Muscle layer of colon (tissue), 2 donors: ENCODE measurements around the gene SDF4.

Source experiments
- H3K27ac ChIP-seq: one replicate; pipeline ENCODE4 v1.7.0; 2013; ENCODE audit warnings: low read depth, mild to moderate bottlenecking, low read length, moderate library complexity
- H3K27me3 ChIP-seq, 2 donors: one replicate each; pipeline ENCODE4 v1.7.0; 2013; ENCODE audit warnings: low read length in 2 of 2, mild to moderate bottlenecking in 2 of 2; ENCODE audit not compliant: insufficient read depth in 2 of 2, control insufficient read depth in 1 of 2
- H3K36me3 ChIP-seq: one replicate; pipeline ENCODE4 v1.7.0; 2013; ENCODE audit warnings: mild to moderate bottlenecking, low read length; ENCODE audit not compliant: insufficient read depth
- H3K4me1 ChIP-seq: one replicate; pipeline ENCODE4 v1.7.0; 2013; ENCODE audit warnings: mild to moderate bottlenecking, low read length; ENCODE audit not compliant: insufficient read depth
- H3K4me3 ChIP-seq, 2 donors: one replicate each; pipeline ENCODE4 v1.7.0; 2013; ENCODE audit warnings: low read length in 2 of 2, low read depth in 1 of 2, mild to moderate bottlenecking in 1 of 2, moderate library complexity in 1 of 2
- H3K9ac ChIP-seq: one replicate; pipeline ENCODE4 v1.7.0; 2013; ENCODE audit warnings: low read length
- H3K9me3 ChIP-seq: one replicate; pipeline ENCODE4 v1.7.0; 2013; ENCODE audit warnings: mild to moderate bottlenecking, low read length
- donor health status: abdominal sarcoma.
- donor health status: Adenocarcinoma of cecum.

Gene SDF4

DNA sequence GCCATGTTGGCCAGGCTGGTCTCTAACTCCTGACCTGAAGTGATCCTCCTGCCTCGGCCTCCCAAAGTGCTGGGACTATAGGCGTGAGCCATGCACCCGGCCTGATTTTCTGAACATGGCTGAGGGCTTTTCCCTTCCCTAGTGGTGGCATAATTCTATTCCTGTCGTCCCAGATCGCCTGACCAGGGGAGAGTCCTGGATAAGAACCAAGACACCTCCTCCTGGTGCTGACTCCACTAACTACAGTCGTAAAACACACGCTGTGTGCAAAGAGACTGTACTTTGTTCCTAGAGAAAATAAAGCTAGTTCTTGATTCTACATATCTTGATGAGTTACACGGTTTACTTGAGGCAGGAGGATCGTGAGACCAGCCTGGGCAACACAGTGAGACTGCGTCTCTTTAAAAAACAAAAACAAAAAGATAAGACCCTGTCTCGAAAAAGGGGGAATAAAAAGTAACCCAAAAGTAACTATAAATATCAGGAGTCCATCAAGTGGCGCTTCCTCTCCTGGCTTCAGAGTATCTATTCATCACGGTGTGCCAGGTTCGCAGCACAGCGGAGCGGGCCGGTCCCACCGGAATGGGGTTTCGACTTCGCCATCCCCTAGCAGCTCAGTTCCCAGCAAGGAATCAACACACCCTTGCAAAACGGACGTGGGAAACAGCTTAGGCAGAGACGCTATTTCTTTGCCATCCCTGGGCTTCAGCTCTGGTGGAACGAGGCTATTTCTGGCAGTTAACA, 973 bp downstream of the SDF4 start:
- H3K9ac ChIP-seq, result peak overlapping the region; percentile 76
- H3K27me3 ChIP-seq, result no peaks in the 10 kb centered on the region
- H3K4me3 ChIP-seq, result peak overlapping the region; percentile 66 to 99
- no peaks in the 10 kb centered on the region for H3K9me3 ChIP-seq
- peaks cover 19% of the 10 kb centered on the region for H3K36me3 ChIP-seq
- H3K27ac ChIP-seq, result peak overlapping the region; percentile 75
- peaks cover 25% of the 10 kb centered on the region for H3K4me1 ChIP-seq

DNA sequence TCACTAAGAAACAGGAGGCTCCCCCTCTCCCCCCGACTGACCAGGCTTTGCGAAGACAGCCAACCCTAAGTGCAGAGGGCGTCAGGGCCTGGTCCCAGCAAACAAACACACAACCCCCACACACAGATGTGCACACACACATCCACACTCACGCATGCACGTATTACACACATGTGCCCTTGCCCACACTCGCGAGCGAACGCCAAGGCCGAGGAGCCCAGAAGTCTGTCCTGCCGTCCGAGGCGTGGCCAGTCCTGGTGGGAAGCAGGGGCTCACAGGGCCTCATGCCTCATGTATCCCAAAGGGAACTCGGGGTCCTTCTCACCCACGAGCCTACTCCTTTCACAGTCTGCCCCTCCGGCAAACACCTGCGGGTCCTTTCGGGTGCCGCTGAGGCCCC, 2.0 kb downstream of the SDF4 start:
- H3K9ac ChIP-seq, result no peak overlapping the region

DNA sequence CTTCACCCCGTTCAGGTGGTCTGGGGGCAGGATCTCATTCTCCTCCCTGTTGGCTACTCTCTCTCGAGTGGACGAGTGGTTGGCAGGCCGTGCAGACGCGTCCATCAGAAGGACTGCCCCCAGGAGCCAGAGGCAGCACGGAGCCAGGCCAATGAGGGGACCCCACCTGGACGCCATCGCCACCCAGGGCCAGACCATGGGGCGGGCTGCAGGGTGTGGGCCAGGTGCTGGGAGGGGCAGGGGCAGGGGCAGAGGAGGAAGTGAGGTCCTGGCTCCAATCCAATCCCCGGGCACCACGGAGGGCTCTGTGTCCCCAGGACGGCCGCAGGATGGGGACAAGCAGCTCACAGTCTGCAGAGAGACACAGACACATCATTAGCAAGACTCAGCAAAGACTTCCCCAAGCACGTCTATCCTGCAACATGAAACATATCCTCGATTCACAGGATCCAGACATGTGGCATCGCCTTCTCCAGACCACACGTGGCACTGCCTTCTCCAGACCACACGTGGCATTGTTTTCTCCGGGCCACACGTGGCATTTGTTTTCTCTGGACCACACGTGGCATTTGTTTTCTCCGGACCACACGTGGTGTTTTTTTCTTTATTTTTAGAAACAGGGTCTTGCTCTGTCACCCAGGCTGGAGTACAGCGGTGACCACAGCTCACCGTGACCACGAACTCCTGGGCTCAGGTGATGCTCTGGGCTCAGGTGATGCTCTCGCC, 3.0 kb downstream of the SDF4 start:
- no peak overlapping the region for H3K27ac ChIP-seq
- peaks cover 25% of the 10 kb centered on the region for H3K4me1 ChIP-seq
- no peak overlapping the region for H3K4me3 ChIP-seq
- H3K27me3 ChIP-seq, result no peaks in the 10 kb centered on the region
- H3K9me3 ChIP-seq, result no peaks in the 10 kb centered on the region
- H3K9ac ChIP-seq, result no peak overlapping the region
- peaks cover 25% of the 10 kb centered on the region for H3K36me3 ChIP-seq

More for the DNA sequence above, 2.0 kb downstream of the SDF4 start:
- H3K4me1 ChIP-seq, result peaks cover 25% of the 10 kb centered on the region
- H3K27me3 ChIP-seq, result no peaks in the 10 kb centered on the region
- H3K4me3 ChIP-seq, result peak overlapping the region in 1 of 2 donors; percentile 99
- H3K27ac ChIP-seq, result no peak overlapping the region
- H3K36me3 ChIP-seq, result peaks cover 30% of the 10 kb centered on the region
- H3K9me3 ChIP-seq, result no peaks in the 10 kb centered on the region

- Histone ChIP-seq H3K4me1 (peaks cover 25% of the 10 kb centered on the region), H3K36me3 (peaks cover 26% of the 10 kb centered on the region), H3K27me3 (no peaks in the 10 kb centered on the region), H3K27ac (no peak overlapping the region), H3K9ac (no peak overlapping the region), H3K4me3 (no peak overlapping the region), H3K9me3 (no peaks in the 10 kb centered on the region)
Measured at GRCh38 chr1:1228187-1228586, 3.6 kb downstream of the SDF4 start.

DNA sequence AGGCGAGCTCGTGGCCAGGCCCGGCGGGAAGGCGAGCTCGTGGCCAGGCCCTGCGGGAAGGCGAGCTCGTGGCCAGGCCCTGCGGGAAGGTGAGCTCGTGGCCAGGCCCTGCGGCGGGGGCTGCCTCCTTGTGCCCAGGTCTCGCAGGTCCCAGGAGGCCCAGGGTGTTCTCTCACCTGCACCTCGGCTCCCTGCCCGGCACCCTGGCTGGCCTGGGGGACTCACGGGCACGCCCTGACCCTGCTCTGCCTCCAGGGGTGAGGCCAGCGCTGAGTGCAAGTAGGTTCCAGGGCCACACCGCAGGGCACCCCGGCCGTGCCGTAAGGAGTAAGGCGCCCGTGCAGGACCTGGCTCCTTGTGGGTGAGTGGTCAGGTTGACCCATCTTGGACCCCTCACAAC, 4.4 kb downstream of the SDF4 start:
- H3K4me1 ChIP-seq, result peaks cover 21% of the 10 kb centered on the region

GRCh38 chr1:1226566-1227362, 5.0 kb downstream of the SDF4 start:
- H3K9ac ChIP-seq, result no peak overlapping the region
- peaks cover 21% of the 10 kb centered on the region for H3K4me1 ChIP-seq
- H3K9me3 ChIP-seq, result no peaks in the 10 kb centered on the region
- no peaks in the 10 kb centered on the region for H3K27me3 ChIP-seq
- no peak overlapping the region for H3K4me3 ChIP-seq
- no peak overlapping the region for H3K27ac ChIP-seq
- peaks cover 35% of the 10 kb centered on the region for H3K36me3 ChIP-seq

More for the DNA sequence above, 4.4 kb downstream of the SDF4 start:
- H3K36me3 ChIP-seq, result peaks cover 34% of the 10 kb centered on the region
- no peak overlapping the region for H3K4me3 ChIP-seq
- no peaks in the 10 kb centered on the region for H3K9me3 ChIP-seq
- no peak overlapping the region for H3K9ac ChIP-seq
- H3K27ac ChIP-seq, result no peak overlapping the region
- H3K27me3 ChIP-seq, result no peaks in the 10 kb centered on the region

- Histone ChIP-seq H3K4me1 (peaks cover 17% of the 10 kb centered on the region), H3K27ac (no peak overlapping the region), H3K36me3 (peaks cover 39% of the 10 kb centered on the region), H3K27me3 (no peaks in the 10 kb centered on the region), H3K9ac (no peak overlapping the region), H3K4me3 (no peak overlapping the region), H3K9me3 (no peaks in the 10 kb centered on the region)
Measured at GRCh38 chr1:1225913-1226312, 5.9 kb downstream of the SDF4 start.

DNA sequence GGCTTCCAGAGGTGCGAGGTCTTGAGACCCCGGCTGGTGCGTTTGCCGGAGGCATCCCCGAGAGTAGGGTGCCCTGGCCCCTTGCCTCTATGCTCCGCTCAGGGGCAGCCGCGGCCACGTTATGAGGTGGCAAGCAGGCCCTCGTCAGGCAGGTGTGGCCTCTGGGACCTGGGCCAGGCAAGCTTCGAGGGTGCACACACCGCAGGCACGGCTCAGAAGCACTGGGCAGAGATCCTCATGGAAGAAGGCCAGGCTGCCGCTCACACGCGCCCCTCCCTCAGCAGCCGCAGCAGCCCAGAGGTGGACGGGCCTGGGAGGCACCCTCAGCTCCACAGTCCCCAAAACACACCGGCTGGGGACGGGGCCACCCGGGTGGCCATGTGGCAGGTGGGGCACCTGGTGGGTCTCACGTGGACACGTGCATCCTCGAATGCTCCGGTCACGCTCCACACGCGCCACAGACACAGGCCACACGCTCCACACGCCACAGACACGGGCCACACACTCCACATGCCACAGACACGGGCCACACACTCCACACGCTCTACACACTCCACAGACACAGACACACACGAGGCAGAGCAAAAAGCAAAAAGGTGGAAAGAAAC, 6.5 kb downstream of the SDF4 start:
- Histone ChIP-seq H3K36me3 (peaks cover 39% of the 10 kb centered on the region), H3K9me3 (no peaks in the 10 kb centered on the region), H3K4me3 (no peak overlapping the region), H3K27me3 (no peaks in the 10 kb centered on the region), H3K4me1 (peaks cover 12% of the 10 kb centered on the region), H3K9ac (no peak overlapping the region), H3K27ac (no peak overlapping the region)

DNA sequence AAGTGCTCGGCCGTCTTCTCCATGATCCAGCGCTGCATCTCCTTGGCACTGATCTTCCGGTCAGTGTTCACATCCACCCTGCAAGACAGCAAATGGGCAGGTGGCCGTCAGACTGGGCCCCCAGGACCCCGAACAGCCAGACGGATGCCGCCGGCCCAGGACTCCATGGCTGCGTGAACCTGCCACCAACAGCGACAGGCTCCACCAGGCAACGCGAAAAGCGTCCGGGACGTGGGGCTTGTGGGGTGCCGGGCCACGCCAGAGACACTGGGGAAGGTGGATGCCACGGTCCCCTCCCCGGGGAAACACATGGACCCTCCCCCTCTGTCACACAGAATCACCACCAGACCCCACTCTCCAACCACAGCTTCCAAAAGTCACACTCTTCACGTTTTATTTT, 7.9 kb downstream of the SDF4 start:
- Histone ChIP-seq H3K9me3 (no peaks in the 10 kb centered on the region), H3K27me3 (no peaks in the 10 kb centered on the region), H3K27ac (no peak overlapping the region), H3K4me1 (no peaks in the 10 kb centered on the region), H3K9ac (no peak overlapping the region), H3K4me3 (no peak overlapping the region), H3K36me3 (peaks cover 39% of the 10 kb centered on the region)

DNA sequence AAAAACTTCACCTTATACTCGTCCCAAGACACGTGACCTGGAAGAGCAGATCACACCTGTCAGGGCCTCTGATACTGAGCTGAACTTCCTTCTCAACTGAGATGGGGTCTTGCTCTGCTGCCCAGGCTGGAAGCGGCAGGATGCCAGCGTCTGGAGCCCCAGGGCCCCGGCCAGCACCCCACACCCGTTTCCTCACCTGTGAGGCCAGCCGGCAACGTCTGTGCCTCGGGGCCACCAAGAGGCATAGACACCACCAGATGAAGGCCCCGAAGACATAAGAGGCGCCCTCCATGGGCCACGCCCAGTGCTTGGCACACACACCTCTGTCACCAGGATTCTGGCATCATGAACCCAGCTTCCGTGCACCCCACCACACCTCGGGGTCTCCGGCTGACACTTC, 8.5 kb downstream of the SDF4 start:
- H3K4me3 ChIP-seq, result no peak overlapping the region
- H3K9ac ChIP-seq, result no peak overlapping the region
- no peaks in the 10 kb centered on the region for H3K9me3 ChIP-seq
- H3K4me1 ChIP-seq, result no peaks in the 10 kb centered on the region
- no peaks in the 10 kb centered on the region for H3K27me3 ChIP-seq
- H3K27ac ChIP-seq, result no peak overlapping the region
- H3K36me3 ChIP-seq, result peaks cover 39% of the 10 kb centered on the region
